Hepatocyte (in vitro differentiated cells): ENCODE results near the gene SLC35G1. TPM values are rescaled to one million over a fixed set of nuclear protein-coding genes. Genes with fewer than 3 reads are reported as not detected.

Source experiments
- DNase-seq: peaks from one replicate; pipeline ENCODE4 v3.0.0-alpha.2; 2016; ENCODE audit warnings: low spot score
- H2AFZ ChIP-seq: fragments of 200-600 bp; sonication (generic); 2 replicates; pipeline ENCODE4 v1.6.0; 2016; ENCODE audit warnings: antibody characterized with exemption, mild to moderate bottlenecking
- H3K27ac ChIP-seq: fragments of 200-600 bp; sonication (generic); 2 replicates; pipeline ENCODE4 v1.5.1; 2016; ENCODE audit warnings: mild to moderate bottlenecking
- H3K27me3 ChIP-seq: fragments of 200-600 bp; sonication (generic); 2 replicates; pipeline ENCODE4 v1.6.1; 2016
- H3K36me3 ChIP-seq: fragments of 200-600 bp; sonication (generic); replicated peaks from 2 replicates; pipeline ENCODE4 v1.5.1; 2016; ENCODE audit warnings: low read depth; ENCODE audit not compliant: insufficient read depth
- H3K4me1 ChIP-seq: fragments of 200-600 bp; sonication (generic); 2 replicates; pipeline ENCODE4 v1.5.1; 2016; ENCODE audit warnings: mild to moderate bottlenecking, moderate library complexity; ENCODE audit not compliant: insufficient read depth
- H3K4me2 ChIP-seq: fragments of 200-600 bp; sonication (generic); 2 replicates; pipeline ENCODE4 v1.6.0; 2016
- H3K4me3 ChIP-seq: fragments of 200-600 bp; sonication (generic); 2 replicates; pipeline ENCODE4 v1.5.1; 2016; ENCODE audit warnings: mild to moderate bottlenecking
- H3K79me2 ChIP-seq: fragments of 200-600 bp; sonication (generic); 2 replicates; pipeline ENCODE4 v1.6.0; 2017; ENCODE audit warnings: mild to moderate bottlenecking
- H3K9me2 ChIP-seq: fragments of 200-600 bp; sonication (generic); replicated peaks from 2 replicates; pipeline ENCODE4 v1.6.0; 2017; ENCODE audit warnings: mild to moderate bottlenecking; ENCODE audit not compliant: insufficient read depth
- H3K9me3 ChIP-seq: fragments of 200-600 bp; sonication (generic); 2 replicates; pipeline ENCODE4 v1.5.1; 2016; ENCODE audit warnings: low read depth, mild to moderate bottlenecking
- H4K20me1 ChIP-seq: fragments of 200-600 bp; sonication (generic); 2 replicates; pipeline ENCODE4 v1.6.0; 2016; ENCODE audit warnings: mild to moderate bottlenecking; ENCODE audit not compliant: insufficient read depth, poor library complexity, severe bottlenecking
- CTCF ChIP-seq: fragments of 200-600 bp; sonication (generic); IDR thresholded peaks from 2 replicates; pipeline ENCODE4 v1.5.1; 2016; ENCODE audit warnings: antibody characterized with exemption, mild to moderate bottlenecking; ENCODE audit not compliant: poor library complexity
- EZH2 ChIP-seq: fragments of 200-600 bp; sonication (generic); IDR thresholded peaks from 2 replicates; pipeline ENCODE4 v1.6.1; 2016; ENCODE audit warnings: antibody characterized with exemption, mild to moderate bottlenecking, borderline replicate concordance
- EZH2phosphoT487 ChIP-seq: fragments of 200-600 bp; sonication (generic); IDR thresholded peaks from one replicate; pipeline ENCODE4 v1.6.1; 2018; ENCODE audit warnings: antibody characterized with exemption, mild to moderate bottlenecking, low read depth, moderate library complexity; ENCODE audit not compliant: unreplicated experiment, severe bottlenecking
- WGBS: methylation state at CpG from one replicate; pipeline ENCODE4 v1.1.6; 2016; ENCODE audit warnings: low lambda C conversion rate; ENCODE audit errors: missing lambda C conversion rate; 5-methylcytosine and 5-hydroxymethylcytosine counted together
- polyA plus RNA-seq: library from polyadenylated mRNA; unstranded; fragments of >200 nt; fragmentation: Nextera tagmentation; extraction: Ambion mirVana; gene quantifications from 2 replicates; pipeline ENCODE4 v1.2.1, GENCODE V29; 2016
- total RNA-seq: library from RNA; depleted of rRNA; stranded (reverse); fragments of >200 nt; gene quantifications from 2 replicates; pipeline ENCODE4 v1.2.3, GENCODE V29; 2014

The SLC35G1 gene
- total RNA-seq (19.1 and 19.3 TPM in 2 replicates), polyA plus RNA-seq (10.1 and 12.7 TPM in 2 replicates)

GRCh38 chr10:93893646-93894515, at the start of gene SLC35G1:
SLC35G1 (plus strand) TSS chr10:93893978; CDS start chr10:93894034, 56 bp downstream.
- Histone ChIP-seq H3K27me3 (no peaks in the 10 kb centered on the region), H3K36me3 (no peaks in the 10 kb centered on the region), H3K4me1 (no peaks in the 10 kb centered on the region), H3K79me2 (peaks cover 18% of the 10 kb centered on the region), H2AFZ (peak within 1 kb of the TSS; percentile 80), H3K9me2 (no peaks in the 10 kb centered on the region), H3K4me2 (peak within 1 kb of the TSS; percentile 97), H3K27ac (peak within 1 kb of the TSS; percentile 26), H3K4me3 (peak within 1 kb of the TSS; percentile 91), H4K20me1 (no peaks in the 10 kb centered on the region), H3K9me3 (no peaks in the 10 kb centered on the region)
- WGBS = 1% methylated on average over 35 of the region's 82 CpGs
- DNase-seq = peak; percentile 86
- no peak for TF ChIP-seq EZH2
- TF ChIP-seq CTCF = no peak
- TF ChIP-seq EZH2phosphoT487 = no peak

- Histone ChIP-seq H3K27ac (no peak overlapping the region), H2AFZ (no peak overlapping the region), H3K79me2 (no peaks in the 10 kb centered on the region), H3K4me3 (no peak overlapping the region), H3K9me2 (no peaks in the 10 kb centered on the region), H3K9me3 (no peaks in the 10 kb centered on the region), H3K36me3 (no peaks in the 10 kb centered on the region), H3K27me3 (no peaks in the 10 kb centered on the region), H3K4me1 (no peaks in the 10 kb centered on the region), H3K4me2 (no peak overlapping the region), H4K20me1 (no peaks in the 10 kb centered on the region)
- WGBS = 93% methylated on average over 21 of the region's 30 CpGs
- TF ChIP-seq CTCF = no peak
- no peak for TF ChIP-seq EZH2
- no peak for TF ChIP-seq EZH2phosphoT487
- no peak for DNase-seq
Measured at GRCh38 chr10:93844979-93845626, 48.7 kb upstream of the SLC35G1 start.

GRCh38 chr10:93849593-93849992, 44.2 kb upstream of the SLC35G1 start:
- Histone ChIP-seq H3K9me2 (no peaks in the 10 kb centered on the region), H4K20me1 (no peaks in the 10 kb centered on the region), H3K4me2 (peak overlapping the region; percentile 14), H3K4me3 (no peak overlapping the region), H3K4me1 (peaks cover 2% of the 10 kb centered on the region), H2AFZ (peak overlapping the region; percentile 52), H3K79me2 (no peaks in the 10 kb centered on the region), H3K36me3 (no peaks in the 10 kb centered on the region), H3K27ac (no peak overlapping the region), H3K27me3 (no peaks in the 10 kb centered on the region), H3K9me3 (no peaks in the 10 kb centered on the region)
- no peak for DNase-seq
- TF ChIP-seq EZH2 (no peak), EZH2phosphoT487 (no peak), CTCF (no peak)
- 53% methylated on average over 4 of the region's 4 CpGs for WGBS
